Measurements from ENCODE around the gene AKR1D1. TPM values are rescaled to one million over a fixed set of nuclear protein-coding genes. Genes with fewer than 3 reads are reported as not detected.

The AKR1D1 gene
- total and polyA plus RNA-seq, 2 of the 13 experiments (the other 11 are each of a cell fraction or from before 2014, with no cell fraction given) = 6.9 to 37.0 TPM

DNA sequence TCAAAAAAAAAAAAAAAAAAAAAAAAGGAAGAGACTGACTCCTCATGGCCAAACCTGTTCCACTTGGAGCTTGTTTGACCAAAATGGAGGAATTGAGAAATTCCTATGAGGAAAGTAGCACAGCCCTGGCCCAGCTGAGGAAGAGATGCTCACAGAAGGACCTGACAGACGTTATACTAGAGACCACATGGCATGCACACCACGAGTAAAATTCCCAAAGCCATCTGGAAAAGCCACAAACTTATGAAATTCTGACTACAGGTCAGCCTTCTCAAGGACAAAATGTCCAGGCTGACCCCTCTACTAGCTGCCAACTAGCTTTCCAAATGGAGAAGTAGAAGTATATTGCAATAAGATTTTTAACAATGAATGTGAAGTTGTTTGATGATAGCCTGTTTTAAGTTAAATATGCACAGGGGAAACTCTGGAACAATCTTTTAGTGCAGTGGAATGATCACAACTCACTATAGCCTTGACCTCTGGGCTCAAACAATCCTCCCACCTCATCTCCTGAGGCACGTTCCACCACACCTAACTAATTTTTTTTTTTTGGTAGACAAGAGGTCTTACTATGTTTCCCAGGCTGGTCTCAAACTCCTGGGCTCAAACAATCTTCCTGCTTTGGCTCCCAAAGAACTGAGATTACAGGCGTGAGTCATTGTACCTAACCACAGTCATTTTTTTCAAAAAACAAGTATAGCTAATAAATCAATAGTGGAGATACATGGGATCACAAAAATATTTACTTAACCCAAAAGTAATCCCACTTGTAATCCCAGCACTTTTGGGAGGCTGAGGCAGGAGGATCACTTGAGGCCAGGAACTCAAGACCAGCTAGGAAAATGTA is 75.7 kb downstream of the AKR1D1 start (continued):
- TF ChIP-seq, protein P1, sequence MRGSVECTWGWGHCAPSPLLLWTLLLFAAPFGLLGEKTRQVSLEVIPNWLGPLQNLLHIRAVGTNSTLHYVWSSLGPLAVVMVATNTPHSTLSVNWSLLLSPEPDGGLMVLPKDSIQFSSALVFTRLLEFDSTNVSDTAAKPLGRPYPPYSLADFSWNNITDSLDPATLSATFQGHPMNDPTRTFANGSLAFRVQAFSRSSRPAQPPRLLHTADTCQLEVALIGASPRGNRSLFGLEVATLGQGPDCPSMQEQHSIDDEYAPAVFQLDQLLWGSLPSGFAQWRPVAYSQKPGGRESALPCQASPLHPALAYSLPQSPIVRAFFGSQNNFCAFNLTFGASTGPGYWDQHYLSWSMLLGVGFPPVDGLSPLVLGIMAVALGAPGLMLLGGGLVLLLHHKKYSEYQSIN (CRISPR knock-in tag; IDR thresholded peaks at IDR 0.05; ENCODE audit: borderline replicate concordance) = no peak
- TF ChIP-seq ZNF564 (CRISPR knock-in tag; IDR thresholded peaks at IDR 0.05) (no peak), FOXK1 (CRISPR knock-in tag; IDR thresholded peaks at IDR 0.05; ENCODE audit: borderline replicate concordance, low read depth) (peak; percentile 47; the same call in 1 of the 2 replicates), ZFP90 (CRISPR knock-in tag; IDR thresholded peaks at IDR 0.05; ENCODE audit: borderline replicate concordance) (no peak), ZNF224 (CRISPR knock-in tag; IDR thresholded peaks at IDR 0.05) (no peak), GFI1 (CRISPR knock-in tag; IDR thresholded peaks at IDR 0.05; ENCODE audit: borderline replicate concordance) (peak; percentile 89), MAFF (IDR thresholded peaks at IDR 0.05; ENCODE audit: low read depth, low read length) (no peak), YEATS4 (CRISPR knock-in tag; IDR thresholded peaks at IDR 0.05; ENCODE audit: borderline replicate concordance) (no peak; the same call in 1 of the 2 replicates), ARHGAP35 (CRISPR knock-in tag; IDR thresholded peaks at IDR 0.05; ENCODE audit: borderline replicate concordance) (no peak), MIXL1 (CRISPR knock-in tag; IDR thresholded peaks at IDR 0.05) (peak; percentile 80), ZNF883 (CRISPR knock-in tag; IDR thresholded peaks at IDR 0.05; ENCODE audit: not compliant biosample characterization) (no peak), HMG20B (CRISPR knock-in tag; conservative IDR thresholded peaks at IDR 0.05) (no peak; the same call in 1 of the 2 replicates), ZNF746 (CRISPR knock-in tag; IDR thresholded peaks at IDR 0.05) (peak; percentile 63; the same call in 1 of the 2 replicates), ZNF205 (CRISPR knock-in tag; IDR thresholded peaks at IDR 0.05) (peak; percentile 38; the same call in 1 of the 2 replicates)
- TF ChIP-seq, protein P2, sequence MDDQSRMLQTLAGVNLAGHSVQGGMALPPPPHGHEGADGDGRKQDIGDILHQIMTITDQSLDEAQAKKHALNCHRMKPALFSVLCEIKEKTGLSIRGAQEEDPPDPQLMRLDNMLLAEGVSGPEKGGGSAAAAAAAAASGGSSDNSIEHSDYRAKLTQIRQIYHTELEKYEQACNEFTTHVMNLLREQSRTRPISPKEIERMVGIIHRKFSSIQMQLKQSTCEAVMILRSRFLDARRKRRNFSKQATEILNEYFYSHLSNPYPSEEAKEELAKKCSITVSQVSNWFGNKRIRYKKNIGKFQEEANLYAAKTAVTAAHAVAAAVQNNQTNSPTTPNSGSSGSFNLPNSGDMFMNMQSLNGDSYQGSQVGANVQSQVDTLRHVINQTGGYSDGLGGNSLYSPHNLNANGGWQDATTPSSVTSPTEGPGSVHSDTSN (CRISPR knock-in tag; IDR thresholded peaks at IDR 0.05; ENCODE audit: borderline replicate concordance) = no peak
- TF ChIP-seq, protein P3, sequence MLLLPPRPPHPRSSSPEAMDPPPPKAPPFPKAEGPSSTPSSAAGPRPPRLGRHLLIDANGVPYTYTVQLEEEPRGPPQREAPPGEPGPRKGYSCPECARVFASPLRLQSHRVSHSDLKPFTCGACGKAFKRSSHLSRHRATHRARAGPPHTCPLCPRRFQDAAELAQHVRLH (CRISPR knock-in tag; IDR thresholded peaks at IDR 0.05; ENCODE audit: borderline replicate concordance, low read depth) = no peak
- TF ChIP-seq, protein P4, sequence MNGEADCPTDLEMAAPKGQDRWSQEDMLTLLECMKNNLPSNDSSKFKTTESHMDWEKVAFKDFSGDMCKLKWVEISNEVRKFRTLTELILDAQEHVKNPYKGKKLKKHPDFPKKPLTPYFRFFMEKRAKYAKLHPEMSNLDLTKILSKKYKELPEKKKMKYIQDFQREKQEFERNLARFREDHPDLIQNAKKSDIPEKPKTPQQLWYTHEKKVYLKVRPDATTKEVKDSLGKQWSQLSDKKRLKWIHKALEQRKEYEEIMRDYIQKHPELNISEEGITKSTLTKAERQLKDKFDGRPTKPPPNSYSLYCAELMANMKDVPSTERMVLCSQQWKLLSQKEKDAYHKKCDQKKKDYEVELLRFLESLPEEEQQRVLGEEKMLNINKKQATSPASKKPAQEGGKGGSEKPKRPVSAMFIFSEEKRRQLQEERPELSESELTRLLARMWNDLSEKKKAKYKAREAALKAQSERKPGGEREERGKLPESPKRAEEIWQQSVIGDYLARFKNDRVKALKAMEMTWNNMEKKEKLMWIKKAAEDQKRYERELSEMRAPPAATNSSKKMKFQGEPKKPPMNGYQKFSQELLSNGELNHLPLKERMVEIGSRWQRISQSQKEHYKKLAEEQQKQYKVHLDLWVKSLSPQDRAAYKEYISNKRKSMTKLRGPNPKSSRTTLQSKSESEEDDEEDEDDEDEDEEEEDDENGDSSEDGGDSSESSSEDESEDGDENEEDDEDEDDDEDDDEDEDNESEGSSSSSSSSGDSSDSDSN (CRISPR knock-in tag; IDR thresholded peaks at IDR 0.05) = no peak; the same call in 1 of the 2 replicates
- TF ChIP-seq, protein P5, sequence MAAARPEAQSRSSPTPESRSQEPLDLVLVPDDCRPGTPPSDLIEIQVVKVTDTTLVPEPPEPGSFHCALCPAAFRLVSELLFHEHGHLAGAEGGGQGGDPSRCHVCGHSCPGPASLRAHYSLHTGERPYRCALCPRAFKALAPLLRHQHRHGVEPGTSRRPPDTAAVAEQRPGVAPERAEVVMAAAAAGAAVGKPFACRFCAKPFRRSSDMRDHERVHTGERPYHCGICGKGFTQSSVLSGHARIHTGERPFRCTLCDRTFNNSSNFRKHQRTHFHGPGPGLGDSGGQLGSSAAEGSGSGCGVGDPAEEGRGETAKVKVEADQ (CRISPR knock-in tag; IDR thresholded peaks at IDR 0.05; ENCODE audit: borderline replicate concordance) = no peak
- TF ChIP-seq, protein P6, sequence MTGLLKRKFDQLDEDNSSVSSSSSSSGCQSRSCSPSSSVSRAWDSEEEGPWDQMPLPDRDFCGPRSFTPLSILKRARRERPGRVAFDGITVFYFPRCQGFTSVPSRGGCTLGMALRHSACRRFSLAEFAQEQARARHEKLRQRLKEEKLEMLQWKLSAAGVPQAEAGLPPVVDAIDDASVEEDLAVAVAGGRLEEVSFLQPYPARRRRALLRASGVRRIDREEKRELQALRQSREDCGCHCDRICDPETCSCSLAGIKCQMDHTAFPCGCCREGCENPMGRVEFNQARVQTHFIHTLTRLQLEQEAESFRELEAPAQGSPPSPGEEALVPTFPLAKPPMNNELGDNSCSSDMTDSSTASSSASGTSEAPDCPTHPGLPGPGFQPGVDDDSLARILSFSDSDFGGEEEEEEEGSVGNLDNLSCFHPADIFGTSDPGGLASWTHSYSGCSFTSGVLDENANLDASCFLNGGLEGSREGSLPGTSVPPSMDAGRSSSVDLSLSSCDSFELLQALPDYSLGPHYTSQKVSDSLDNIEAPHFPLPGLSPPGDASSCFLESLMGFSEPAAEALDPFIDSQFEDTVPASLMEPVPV (CRISPR knock-in tag; IDR thresholded peaks at IDR 0.05) = no peak

Measured in HepG2 (cell line).